Measurements from ENCODE around the gene C1QL2.
A peak's percentile ranks its signal among the peaks of the same experiment; 100 is the strongest.

C1QL2 gene

GRCh38 chr2:119112230-119112629 lies 46.3 kb downstream of the C1QL2 start:
- TF ChIP-seq, protein P1, sequence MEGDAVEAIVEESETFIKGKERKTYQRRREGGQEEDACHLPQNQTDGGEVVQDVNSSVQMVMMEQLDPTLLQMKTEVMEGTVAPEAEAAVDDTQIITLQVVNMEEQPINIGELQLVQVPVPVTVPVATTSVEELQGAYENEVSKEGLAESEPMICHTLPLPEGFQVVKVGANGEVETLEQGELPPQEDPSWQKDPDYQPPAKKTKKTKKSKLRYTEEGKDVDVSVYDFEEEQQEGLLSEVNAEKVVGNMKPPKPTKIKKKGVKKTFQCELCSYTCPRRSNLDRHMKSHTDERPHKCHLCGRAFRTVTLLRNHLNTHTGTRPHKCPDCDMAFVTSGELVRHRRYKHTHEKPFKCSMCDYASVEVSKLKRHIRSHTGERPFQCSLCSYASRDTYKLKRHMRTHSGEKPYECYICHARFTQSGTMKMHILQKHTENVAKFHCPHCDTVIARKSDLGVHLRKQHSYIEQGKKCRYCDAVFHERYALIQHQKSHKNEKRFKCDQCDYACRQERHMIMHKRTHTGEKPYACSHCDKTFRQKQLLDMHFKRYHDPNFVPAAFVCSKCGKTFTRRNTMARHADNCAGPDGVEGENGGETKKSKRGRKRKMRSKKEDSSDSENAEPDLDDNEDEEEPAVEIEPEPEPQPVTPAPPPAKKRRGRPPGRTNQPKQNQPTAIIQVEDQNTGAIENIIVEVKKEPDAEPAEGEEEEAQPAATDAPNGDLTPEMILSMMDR (IDR thresholded peaks at IDR 0.05; ENCODE audit: insufficient read depth, low read length): no peak
- no peaks in the 10 kb centered on the region for H3K27me3 ChIP-seq (ENCODE audit: insufficient read depth, poor library complexity, severe bottlenecking)
- no peak for DNase-seq (ENCODE audit: low read depth in 1 of 2, low spot score in 1 of 2)

GRCh38 chr2:119111115-119111975 lies 47.2 kb downstream of the C1QL2 start:
- Histone ChIP-seq H3K4me3 (replicated peaks; ENCODE audit: insufficient read depth, low read length) (no peak overlapping the region), H3K27me3 (ENCODE audit: insufficient read depth, poor library complexity, severe bottlenecking) (no peaks in the 10 kb centered on the region), H3K27ac (replicated peaks) (no peak overlapping the region)
- DNase-seq (ENCODE audit: low read depth in 1 of 2, low spot score in 1 of 2): peak in 1 of 2 experiments; percentile 7
- TF ChIP-seq POLR2AphosphoS5 (IDR thresholded peaks at IDR 0.05; ENCODE audit: low read depth): no peak
- no peak for TF ChIP-seq GABPA (IDR thresholded peaks at IDR 0.05; ENCODE audit: low read depth)
- TF ChIP-seq SPI1 (IDR thresholded peaks at IDR 0.05; ENCODE audit: borderline replicate concordance, low read depth): no peak
- TF ChIP-seq, protein P1 (IDR thresholded peaks at IDR 0.05; ENCODE audit: insufficient read depth, low read length): no peak
- TF ChIP-seq REST (IDR thresholded peaks at IDR 0.05; ENCODE audit: insufficient replicate concordance, low read depth): no peak

More at GRCh38 chr2:119112230-119112629, 46.3 kb downstream of the C1QL2 start:
- no peak overlapping the region for H3K27ac ChIP-seq (replicated peaks)
- H3K4me3 ChIP-seq (replicated peaks; ENCODE audit: insufficient read depth, low read length): no peak overlapping the region

DNA sequence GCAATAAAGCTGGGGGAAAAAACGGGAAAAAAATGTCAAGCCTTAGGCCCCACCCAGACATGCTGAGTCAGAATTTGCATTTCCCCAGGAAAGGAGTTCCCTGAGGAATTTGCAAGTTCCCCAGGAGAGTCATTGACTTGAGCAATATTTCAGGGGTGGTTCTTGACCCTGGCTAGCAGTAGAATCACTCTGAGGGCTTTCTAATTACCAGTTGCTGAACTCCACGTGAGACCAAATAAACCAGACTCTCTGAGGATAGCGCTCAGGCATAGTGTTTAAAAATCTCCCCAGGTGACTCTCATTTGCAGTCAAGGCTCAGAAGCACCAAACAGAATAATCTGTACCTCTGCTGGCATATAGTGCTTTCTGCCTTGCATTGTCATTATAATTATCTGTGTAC lies 48.7 kb downstream of the C1QL2 start:
- TF ChIP-seq SPI1 (IDR thresholded peaks at IDR 0.05; ENCODE audit: borderline replicate concordance, low read depth) (no peak), REST (IDR thresholded peaks at IDR 0.05; ENCODE audit: insufficient replicate concordance, low read depth) (no peak), POLR2AphosphoS5 (IDR thresholded peaks at IDR 0.05; ENCODE audit: low read depth) (no peak), GABPA (IDR thresholded peaks at IDR 0.05; ENCODE audit: low read depth) (no peak)
- TF ChIP-seq, protein P1 (IDR thresholded peaks at IDR 0.05; ENCODE audit: insufficient read depth, low read length): no peak
- DNase-seq (ENCODE audit: low read depth in 1 of 2, low spot score in 1 of 2): no peak
- Histone ChIP-seq H3K27ac (replicated peaks) (no peak overlapping the region), H3K4me3 (replicated peaks; ENCODE audit: insufficient read depth, low read length) (no peak overlapping the region), H3K27me3 (ENCODE audit: insufficient read depth, poor library complexity, severe bottlenecking) (no peaks in the 10 kb centered on the region)

All from HL-60 (cell line).